K562 (cell line): ENCODE measurements around the gene RNU2-63P. TPM values are rescaled to one million over a fixed set of nuclear protein-coding genes. Genes with fewer than 3 reads are reported as not detected.
A peak's percentile ranks its signal among the peaks of the same experiment; 100 is the strongest.

ENCODE experiments used
- BACH1 ChIP-seq: fragments of 200-800 bp; sonication (Bioruptor generic); IDR thresholded peaks from 2 replicates; pipeline ENCODE4 v1.6.1; 2016; ENCODE audit warnings: missing genetic modification characterization, missing compliant biosample characterization
- CBFA2T3 ChIP-seq: fragments of 450-650 bp; IDR thresholded peaks from 2 replicates; pipeline ENCODE4 v1.6.1; 2017
- ETV1 ChIP-seq: fragments of 450-650 bp; conservative IDR thresholded peaks from 2 replicates; pipeline ENCODE4 v1.6.1; 2016; ENCODE audit warnings: missing genetic modification characterization, control low read depth, low read depth, missing compliant biosample characterization
- FOXP1 ChIP-seq: sonication (generic); formaldehyde crosslinking; IDR thresholded peaks from 2 replicates; pipeline ENCODE4 v1.8.0; 2022; ENCODE audit warnings: mild to moderate bottlenecking, missing genetic modification reagents
- JUND ChIP-seq, 2 experiments: IDR thresholded peaks; 2 replicates in 1 of 2; 3 replicates in 1 of 2; pipeline ENCODE4 v1.6.1; 2011; ENCODE audit warnings: borderline replicate concordance in 2 of 2, low read depth in 2 of 2, low read length in 2 of 2, improper control_type of control experiment in 1 of 2, missing biosample characterization in 1 of 2, missing genetic modification characterization in 1 of 2, missing genetic modification reagents in 1 of 2
- KAT7 ChIP-seq: sonication (generic); formaldehyde crosslinking; IDR thresholded peaks from 2 replicates; pipeline ENCODE4 v1.8.0; 2022; ENCODE audit warnings: missing genetic modification reagents, mild to moderate bottlenecking, borderline replicate concordance
- NR4A1 ChIP-seq, 2 experiments: fragments of 250-450 bp in 1 of 2; fragments of 450-650 bp in 1 of 2; sonication (Bioruptor Pico) in 1 of 2; IDR thresholded peaks; 2 replicates each; pipeline versions ENCODE4 v1.4.0 to v1.6.1; 2016 to 2020; ENCODE audit warnings: mild to moderate bottlenecking in 2 of 2, missing compliant biosample characterization in 1 of 2, missing genetic modification characterization in 1 of 2, moderate library complexity in 1 of 2
- RNF2 ChIP-seq: sonication (generic); IDR thresholded peaks from 2 replicates; pipeline ENCODE4 v1.6.1; 2016
- ZNF184 ChIP-seq: sonication (generic); formaldehyde crosslinking; IDR thresholded peaks from 2 replicates; pipeline ENCODE4 v1.5.0; 2020; ENCODE audit warnings: missing genetic modification reagents
- ZNF274 ChIP-seq: IDR thresholded peaks from 2 replicates; pipeline ENCODE4 v1.6.1; 2011; ENCODE audit warnings: low read depth, mild to moderate bottlenecking, low read length, moderate library complexity, borderline replicate concordance
- ZNF507 ChIP-seq: conservative IDR thresholded peaks from 2 replicates; pipeline ENCODE4 v1.6.1; 2017; ENCODE audit warnings: missing genetic modification characterization, missing compliant biosample characterization
- polyA plus RNA-seq, 8 experiments: library from polyadenylated mRNA; depleted of rRNA in 4 of 8; stranded (reverse) in 5 of 8; unstranded in 3 of 8; fragments of >200 nt; fragmentation: Nextera tagmentation in 2 of 8; fragmentation: Illumina TruSeq in 1 of 8; extraction: Ambion mirVana in 2 of 8; extraction: Trizol in 1 of 8; gene quantifications; 2 replicates each; pipeline versions ENCODE4 v1.2.1 to v1.2.3, GENCODE V29; 2011 to 2014; ENCODE audit warnings: inconsistent platforms in 1 of 8, missing spikeins in 1 of 8
- total RNA-seq, 7 experiments: library from RNA; depleted of rRNA in 6 of 7; stranded (reverse); fragments of >200 nt in 6 of 7; fragmentation: Illumina TruSeq in 2 of 7; extraction: Trizol in 2 of 7; gene quantifications; 2 replicates each; pipeline versions ENCODE4 v1.2.1 to v1.2.3, GENCODE V29; 2011 to 2021; ENCODE audit warnings: low replicate concordance in 1 of 7
- TF ChIP-seq, protein P1 (sequence below), 2 experiments: fragments of 450-650 bp; IDR thresholded peaks; 2 replicates each; pipeline ENCODE4 v1.6.1; 2018; ENCODE audit warnings: mild to moderate bottlenecking in 2 of 2, low read depth in 1 of 2; ENCODE audit not compliant: partially characterized antibody in 2 of 2
- TF ChIP-seq, protein P2 (sequence below): fragments of 450-650 bp; IDR thresholded peaks from 2 replicates; pipeline ENCODE4 v1.6.1; 2017; ENCODE audit warnings: antibody characterized with exemption
- TF ChIP-seq, protein P3 (sequence below): fragments of 250-450 bp; sonication (Bioruptor Pico); IDR thresholded peaks from 2 replicates; pipeline ENCODE4 v1.4.0; 2020

RNU2-63P gene
- total and polyA plus RNA-seq, 9 of the 15 experiments (the other 6 are each of a cell fraction or from before 2014, with no cell fraction given): 5.8 to 253 (median 169) TPM; not detected in 4

DNA sequence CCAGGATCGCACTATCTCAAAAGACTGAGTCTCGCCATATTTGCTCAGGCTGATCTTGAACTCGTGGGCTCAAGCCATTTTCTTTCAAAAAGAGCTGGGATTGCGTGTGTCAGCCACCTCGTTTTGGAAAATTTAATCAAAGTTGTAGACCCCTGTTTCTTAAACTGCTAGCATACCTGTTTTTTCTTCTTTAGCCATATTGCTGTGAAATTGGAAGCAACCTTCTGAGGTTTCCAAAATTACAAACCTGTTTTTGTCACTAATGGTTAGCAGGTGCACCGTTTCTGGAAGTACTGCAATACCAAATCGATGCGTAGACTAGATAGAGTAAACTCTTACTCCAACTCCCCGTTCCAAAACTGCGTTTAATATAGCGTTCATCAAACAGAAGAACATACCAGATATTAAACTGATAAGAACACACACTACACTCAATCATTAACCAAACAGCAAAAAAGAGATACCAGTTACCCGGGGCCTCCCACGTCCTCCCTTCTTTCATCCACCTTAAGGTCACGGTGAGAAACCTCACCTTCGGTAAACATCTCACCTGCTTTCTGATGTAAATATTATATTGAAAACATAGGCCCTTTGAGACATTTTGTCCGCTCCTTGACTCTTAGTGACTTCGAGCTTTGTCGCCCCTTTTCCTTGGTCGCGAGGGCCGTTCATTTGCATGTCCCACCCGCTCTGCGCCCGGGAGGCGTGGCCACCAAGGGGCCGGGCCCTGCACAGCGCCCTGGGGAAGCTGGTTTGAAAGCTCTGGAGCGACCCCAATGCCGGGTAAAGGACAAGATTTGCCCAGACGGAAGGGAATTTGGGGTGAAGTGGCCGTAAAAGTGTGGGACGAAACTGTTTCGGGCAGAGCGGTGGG lies at the start of gene RNU2-63P (continued):
- TF ChIP-seq, protein P1, sequence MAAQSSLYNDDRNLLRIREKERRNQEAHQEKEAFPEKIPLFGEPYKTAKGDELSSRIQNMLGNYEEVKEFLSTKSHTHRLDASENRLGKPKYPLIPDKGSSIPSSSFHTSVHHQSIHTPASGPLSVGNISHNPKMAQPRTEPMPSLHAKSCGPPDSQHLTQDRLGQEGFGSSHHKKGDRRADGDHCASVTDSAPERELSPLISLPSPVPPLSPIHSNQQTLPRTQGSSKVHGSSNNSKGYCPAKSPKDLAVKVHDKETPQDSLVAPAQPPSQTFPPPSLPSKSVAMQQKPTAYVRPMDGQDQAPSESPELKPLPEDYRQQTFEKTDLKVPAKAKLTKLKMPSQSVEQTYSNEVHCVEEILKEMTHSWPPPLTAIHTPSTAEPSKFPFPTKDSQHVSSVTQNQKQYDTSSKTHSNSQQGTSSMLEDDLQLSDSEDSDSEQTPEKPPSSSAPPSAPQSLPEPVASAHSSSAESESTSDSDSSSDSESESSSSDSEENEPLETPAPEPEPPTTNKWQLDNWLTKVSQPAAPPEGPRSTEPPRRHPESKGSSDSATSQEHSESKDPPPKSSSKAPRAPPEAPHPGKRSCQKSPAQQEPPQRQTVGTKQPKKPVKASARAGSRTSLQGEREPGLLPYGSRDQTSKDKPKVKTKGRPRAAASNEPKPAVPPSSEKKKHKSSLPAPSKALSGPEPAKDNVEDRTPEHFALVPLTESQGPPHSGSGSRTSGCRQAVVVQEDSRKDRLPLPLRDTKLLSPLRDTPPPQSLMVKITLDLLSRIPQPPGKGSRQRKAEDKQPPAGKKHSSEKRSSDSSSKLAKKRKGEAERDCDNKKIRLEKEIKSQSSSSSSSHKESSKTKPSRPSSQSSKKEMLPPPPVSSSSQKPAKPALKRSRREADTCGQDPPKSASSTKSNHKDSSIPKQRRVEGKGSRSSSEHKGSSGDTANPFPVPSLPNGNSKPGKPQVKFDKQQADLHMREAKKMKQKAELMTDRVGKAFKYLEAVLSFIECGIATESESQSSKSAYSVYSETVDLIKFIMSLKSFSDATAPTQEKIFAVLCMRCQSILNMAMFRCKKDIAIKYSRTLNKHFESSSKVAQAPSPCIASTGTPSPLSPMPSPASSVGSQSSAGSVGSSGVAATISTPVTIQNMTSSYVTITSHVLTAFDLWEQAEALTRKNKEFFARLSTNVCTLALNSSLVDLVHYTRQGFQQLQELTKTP (IDR thresholded peaks at IDR 0.05; ENCODE audit: low read depth in 1 of 2, partially characterized antibody in 2 of 2): peak in 1 of 2 experiments; percentile 90
- TF ChIP-seq ZNF507: no peak
- TF ChIP-seq FOXP1 (CRISPR knock-in tag): no peak
- TF ChIP-seq KAT7 (CRISPR knock-in tag): peak; percentile 82; the same call in 1 of the 2 replicates
- peak; percentile 100 for TF ChIP-seq RNF2
- TF ChIP-seq, protein P2, sequence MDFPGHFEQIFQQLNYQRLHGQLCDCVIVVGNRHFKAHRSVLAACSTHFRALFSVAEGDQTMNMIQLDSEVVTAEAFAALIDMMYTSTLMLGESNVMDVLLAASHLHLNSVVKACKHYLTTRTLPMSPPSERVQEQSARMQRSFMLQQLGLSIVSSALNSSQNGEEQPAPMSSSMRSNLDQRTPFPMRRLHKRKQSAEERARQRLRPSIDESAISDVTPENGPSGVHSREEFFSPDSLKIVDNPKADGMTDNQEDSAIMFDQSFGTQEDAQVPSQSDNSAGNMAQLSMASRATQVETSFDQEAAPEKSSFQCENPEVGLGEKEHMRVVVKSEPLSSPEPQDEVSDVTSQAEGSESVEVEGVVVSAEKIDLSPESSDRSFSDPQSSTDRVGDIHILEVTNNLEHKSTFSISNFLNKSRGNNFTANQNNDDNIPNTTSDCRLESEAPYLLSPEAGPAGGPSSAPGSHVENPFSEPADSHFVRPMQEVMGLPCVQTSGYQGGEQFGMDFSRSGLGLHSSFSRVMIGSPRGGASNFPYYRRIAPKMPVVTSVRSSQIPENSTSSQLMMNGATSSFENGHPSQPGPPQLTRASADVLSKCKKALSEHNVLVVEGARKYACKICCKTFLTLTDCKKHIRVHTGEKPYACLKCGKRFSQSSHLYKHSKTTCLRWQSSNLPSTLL: no peak
- TF ChIP-seq ZNF184: no peak
- no peak for TF ChIP-seq NR4A1 (CRISPR knock-in tag; IDR thresholded peaks at IDR 0.05)
- TF ChIP-seq NR4A1 (tag; IDR thresholded peaks at IDR 0.05): peak; percentile 65; the same call in 1 of the 2 replicates
- TF ChIP-seq BACH1: no peak
- TF ChIP-seq ZNF274: no peak
- peak; percentile 48; the same call in 1 of the 2 replicates for TF ChIP-seq CBFA2T3
- TF ChIP-seq JUND (IDR thresholded peaks at IDR 0.05; ENCODE audit: borderline replicate concordance, low read depth, low read length): no peak; the same call in 1 of the 2 replicates
- TF ChIP-seq JUND (tag; IDR thresholded peaks at IDR 0.05; ENCODE audit: borderline replicate concordance, low read depth, low read length): peak; percentile 48; the same call in 1 of the 3 replicates
- TF ChIP-seq, protein P3, sequence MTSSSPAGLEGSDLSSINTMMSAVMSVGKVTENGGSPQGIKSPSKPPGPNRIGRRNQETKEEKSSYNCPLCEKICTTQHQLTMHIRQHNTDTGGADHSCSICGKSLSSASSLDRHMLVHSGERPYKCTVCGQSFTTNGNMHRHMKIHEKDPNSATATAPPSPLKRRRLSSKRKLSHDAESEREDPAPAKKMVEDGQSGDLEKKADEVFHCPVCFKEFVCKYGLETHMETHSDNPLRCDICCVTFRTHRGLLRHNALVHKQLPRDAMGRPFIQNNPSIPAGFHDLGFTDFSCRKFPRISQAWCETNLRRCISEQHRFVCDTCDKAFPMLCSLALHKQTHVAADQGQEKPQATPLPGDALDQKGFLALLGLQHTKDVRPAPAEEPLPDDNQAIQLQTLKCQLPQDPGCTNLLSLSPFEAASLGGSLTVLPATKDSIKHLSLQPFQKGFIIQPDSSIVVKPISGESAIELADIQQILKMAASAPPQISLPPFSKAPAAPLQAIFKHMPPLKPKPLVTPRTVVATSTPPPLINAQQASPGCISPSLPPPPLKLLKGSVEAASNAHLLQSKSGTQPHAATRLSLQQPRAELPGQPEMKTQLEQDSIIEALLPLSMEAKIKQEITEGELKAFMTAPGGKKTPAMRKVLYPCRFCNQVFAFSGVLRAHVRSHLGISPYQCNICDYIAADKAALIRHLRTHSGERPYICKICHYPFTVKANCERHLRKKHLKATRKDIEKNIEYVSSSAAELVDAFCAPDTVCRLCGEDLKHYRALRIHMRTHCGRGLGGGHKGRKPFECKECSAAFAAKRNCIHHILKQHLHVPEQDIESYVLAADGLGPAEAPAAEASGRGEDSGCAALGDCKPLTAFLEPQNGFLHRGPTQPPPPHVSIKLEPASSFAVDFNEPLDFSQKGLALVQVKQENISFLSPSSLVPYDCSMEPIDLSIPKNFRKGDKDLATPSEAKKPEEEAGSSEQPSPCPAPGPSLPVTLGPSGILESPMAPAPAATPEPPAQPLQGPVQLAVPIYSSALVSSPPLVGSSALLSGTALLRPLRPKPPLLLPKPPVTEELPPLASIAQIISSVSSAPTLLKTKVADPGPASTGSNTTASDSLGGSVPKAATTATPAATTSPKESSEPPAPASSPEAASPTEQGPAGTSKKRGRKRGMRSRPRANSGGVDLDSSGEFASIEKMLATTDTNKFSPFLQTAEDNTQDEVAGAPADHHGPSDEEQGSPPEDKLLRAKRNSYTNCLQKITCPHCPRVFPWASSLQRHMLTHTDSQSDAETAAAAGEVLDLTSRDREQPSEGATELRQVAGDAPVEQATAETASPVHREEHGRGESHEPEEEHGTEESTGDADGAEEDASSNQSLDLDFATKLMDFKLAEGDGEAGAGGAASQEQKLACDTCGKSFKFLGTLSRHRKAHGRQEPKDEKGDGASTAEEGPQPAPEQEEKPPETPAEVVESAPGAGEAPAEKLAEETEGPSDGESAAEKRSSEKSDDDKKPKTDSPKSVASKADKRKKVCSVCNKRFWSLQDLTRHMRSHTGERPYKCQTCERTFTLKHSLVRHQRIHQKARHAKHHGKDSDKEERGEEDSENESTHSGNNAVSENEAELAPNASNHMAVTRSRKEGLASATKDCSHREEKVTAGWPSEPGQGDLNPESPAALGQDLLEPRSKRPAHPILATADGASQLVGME (CRISPR knock-in tag): no peak
- TF ChIP-seq ETV1 (tag): peak; percentile 37; the same call in 1 of the 2 replicates
